ENCODE results near the gene ADAMTS19. TPM values are rescaled to one million over a fixed set of nuclear protein-coding genes. Genes with fewer than 3 reads are reported as not detected.
A peak's percentile ranks its signal among the peaks of the same experiment; 100 is the strongest.

ADAMTS19 gene
- polyA plus RNA-seq, 3 donors: not detected

DNA sequence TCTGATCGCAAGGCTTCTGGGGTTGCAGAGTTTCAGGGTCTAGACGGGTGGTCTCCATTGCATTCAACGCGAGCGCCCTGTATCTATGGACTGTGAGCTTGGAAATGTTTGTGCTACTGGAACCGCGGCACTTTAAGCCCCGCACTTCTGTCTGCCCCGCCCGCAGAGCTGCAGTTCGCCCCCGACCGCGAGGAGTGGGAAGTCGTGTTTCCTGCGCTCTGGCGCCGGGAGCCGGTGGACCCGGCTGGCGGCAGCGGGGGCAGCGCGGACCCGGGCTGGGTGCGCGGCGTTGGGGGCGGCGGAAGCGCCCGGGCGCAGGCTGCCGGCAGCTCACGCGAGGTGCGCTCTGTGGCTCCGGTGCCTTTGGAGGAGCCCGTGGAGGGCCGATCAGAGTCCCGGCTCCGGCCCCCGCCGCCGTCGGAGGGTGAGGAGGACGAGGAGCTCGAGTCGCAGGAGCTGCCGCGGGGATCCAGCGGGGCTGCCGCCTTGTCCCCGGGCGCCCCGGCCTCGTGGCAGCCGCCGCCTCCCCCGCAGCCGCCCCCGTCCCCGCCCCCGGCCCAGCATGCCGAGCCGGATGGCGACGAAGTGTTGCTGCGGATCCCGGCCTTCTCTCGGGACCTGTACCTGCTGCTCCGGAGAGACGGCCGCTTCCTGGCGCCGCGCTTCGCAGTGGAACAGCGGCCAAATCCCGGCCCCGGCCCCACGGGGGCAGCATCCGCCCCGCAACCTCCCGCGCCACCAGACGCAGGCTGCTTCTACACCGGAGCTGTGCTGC, 1.0 kb downstream of the ADAMTS19 start:
- no peaks in the 10 kb centered on the region for H3K79me2 ChIP-seq (ENCODE audit: insufficient read depth, low read length)
- Mint-ChIP-seq H3K27ac (no peak overlapping the region), H3K27me3 (ENCODE audit: low read depth in 3 of 3) (peaks cover 41 to 42% (median 41%) of the 10 kb centered on the region in 3 donors), H3K36me3 (peaks cover 0 to 2% of the 10 kb centered on the region in 2 donors), H3K9me3 (peaks cover 0 to 15% (median 6%) of the 10 kb centered on the region in 7 donors), H3K4me3 (peak overlapping the region in 1 of 2 donors; percentile 87), H3K4me1 (peaks cover 8% of the 10 kb centered on the region)
- H3K4me1 ChIP-seq (ENCODE audit: control insufficient read depth in 1 of 2, insufficient read depth in 2 of 2, low read length in 2 of 2): no peaks in the 10 kb centered on the region
- no peak overlapping the region for H3K27ac ChIP-seq (ENCODE audit: low read depth in 1 of 2, low read length in 2 of 2)
- no peak overlapping the region for H3K9ac ChIP-seq (ENCODE audit: insufficient read depth, low read length, poor library complexity, severe bottlenecking)
- peak overlapping the region; percentile 1 for H3K4me2 ChIP-seq (replicated peaks; ENCODE audit: extremely low read depth, low read length, poor library complexity, severe bottlenecking)
- no peak for DNase-seq
- peaks cover 32 to 55% of the 10 kb centered on the region in 2 donors for H3K27me3 ChIP-seq (ENCODE audit: control insufficient read depth in 2 of 2, insufficient read depth in 2 of 2, low read length in 2 of 2)
- H3K9me3 ChIP-seq (replicated peaks in 1 of 2; ENCODE audit: control insufficient read depth in 1 of 2, insufficient read depth in 1 of 2, low read length in 2 of 2): peaks cover 0 to 16% of the 10 kb centered on the region in 2 donors
- intact Hi-C loops (cut with micrococcal nuclease): no loop called here
- under 1% methylated on average over 88 of the region's 88 CpGs for WGBS (ENCODE audit: insufficient coverage)
- H2AFZ ChIP-seq (ENCODE audit: insufficient read depth, low read depth, low read length, poor library complexity, severe bottlenecking): no peak overlapping the region
- H3K36me3 ChIP-seq (replicated peaks in 1 of 2; ENCODE audit: control insufficient read depth in 1 of 2, insufficient read depth in 2 of 2, low read length in 2 of 2): no peaks in the 10 kb centered on the region
- no peak overlapping the region for H3K4me3 ChIP-seq (replicated peaks in 1 of 3; ENCODE audit: low read depth in 2 of 3, low read length in 3 of 3)
- TF ChIP-seq, protein P1, sequence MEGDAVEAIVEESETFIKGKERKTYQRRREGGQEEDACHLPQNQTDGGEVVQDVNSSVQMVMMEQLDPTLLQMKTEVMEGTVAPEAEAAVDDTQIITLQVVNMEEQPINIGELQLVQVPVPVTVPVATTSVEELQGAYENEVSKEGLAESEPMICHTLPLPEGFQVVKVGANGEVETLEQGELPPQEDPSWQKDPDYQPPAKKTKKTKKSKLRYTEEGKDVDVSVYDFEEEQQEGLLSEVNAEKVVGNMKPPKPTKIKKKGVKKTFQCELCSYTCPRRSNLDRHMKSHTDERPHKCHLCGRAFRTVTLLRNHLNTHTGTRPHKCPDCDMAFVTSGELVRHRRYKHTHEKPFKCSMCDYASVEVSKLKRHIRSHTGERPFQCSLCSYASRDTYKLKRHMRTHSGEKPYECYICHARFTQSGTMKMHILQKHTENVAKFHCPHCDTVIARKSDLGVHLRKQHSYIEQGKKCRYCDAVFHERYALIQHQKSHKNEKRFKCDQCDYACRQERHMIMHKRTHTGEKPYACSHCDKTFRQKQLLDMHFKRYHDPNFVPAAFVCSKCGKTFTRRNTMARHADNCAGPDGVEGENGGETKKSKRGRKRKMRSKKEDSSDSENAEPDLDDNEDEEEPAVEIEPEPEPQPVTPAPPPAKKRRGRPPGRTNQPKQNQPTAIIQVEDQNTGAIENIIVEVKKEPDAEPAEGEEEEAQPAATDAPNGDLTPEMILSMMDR (IDR thresholded peaks at IDR 0.05): no peak
- H4K20me1 ChIP-seq (ENCODE audit: insufficient read depth, low read length): no peaks in the 10 kb centered on the region

DNA sequence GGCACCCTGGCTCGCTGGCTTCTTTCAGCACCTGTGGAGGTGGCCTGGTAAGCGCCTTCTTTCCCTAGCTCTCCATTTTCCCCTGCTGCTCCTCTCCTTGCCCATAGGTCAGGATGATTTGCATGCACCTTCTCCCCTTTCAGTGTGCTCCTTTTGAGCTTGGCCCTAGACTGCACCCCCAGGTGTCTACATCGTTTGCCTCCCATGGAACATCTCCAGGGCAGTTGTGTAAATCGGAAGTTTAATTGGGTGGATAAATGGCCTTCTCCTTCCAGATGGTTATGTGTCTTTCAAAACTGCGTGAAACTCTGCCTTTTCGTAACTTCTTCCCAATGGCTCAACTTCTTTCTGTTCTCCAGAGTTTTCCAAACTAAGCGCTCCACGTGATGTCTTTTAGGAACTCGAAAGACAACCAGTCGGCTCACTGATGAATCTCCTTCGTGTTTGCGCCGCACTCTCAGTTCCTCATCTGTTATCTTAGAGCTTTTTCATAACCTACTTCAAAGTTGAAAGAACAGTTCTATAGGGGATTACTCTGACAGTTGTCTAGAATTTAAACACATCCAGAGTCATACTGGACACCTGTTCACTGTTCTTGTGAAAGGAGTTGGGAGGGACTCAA, 1.7 kb downstream of the ADAMTS19 start:
- H4K20me1 ChIP-seq (ENCODE audit: insufficient read depth, low read length): no peaks in the 10 kb centered on the region
- H2AFZ ChIP-seq (ENCODE audit: insufficient read depth, low read depth, low read length, poor library complexity, severe bottlenecking): no peak overlapping the region
- H3K9me3 ChIP-seq (replicated peaks in 1 of 2; ENCODE audit: control insufficient read depth in 1 of 2, insufficient read depth in 1 of 2, low read length in 2 of 2): peaks cover 0 to 16% of the 10 kb centered on the region in 2 donors
- intact Hi-C loops (cut with micrococcal nuclease): no loop called here
- no peak overlapping the region for H3K4me2 ChIP-seq (replicated peaks; ENCODE audit: extremely low read depth, low read length, poor library complexity, severe bottlenecking)
- H3K79me2 ChIP-seq (ENCODE audit: insufficient read depth, low read length): no peaks in the 10 kb centered on the region
- no peak overlapping the region for H3K9ac ChIP-seq (ENCODE audit: insufficient read depth, low read length, poor library complexity, severe bottlenecking)
- no peak overlapping the region for H3K4me3 ChIP-seq (replicated peaks in 1 of 3; ENCODE audit: low read depth in 2 of 3, low read length in 3 of 3)
- DNase-seq: no peak
- Mint-ChIP-seq H3K4me3 (peak overlapping the region in 1 of 2 donors; percentile 87), H3K4me1 (peaks cover 8% of the 10 kb centered on the region), H3K27ac (no peak overlapping the region), H3K36me3 (peaks cover 0 to 2% of the 10 kb centered on the region in 2 donors), H3K9me3 (peaks cover 0 to 15% (median 6%) of the 10 kb centered on the region in 7 donors), H3K27me3 (ENCODE audit: low read depth in 3 of 3) (peaks cover 39 to 42% (median 40%) of the 10 kb centered on the region in 3 donors)
- 0% methylated on average over 2 of the region's 13 CpGs for WGBS (ENCODE audit: insufficient coverage)
- peaks cover 32 to 55% of the 10 kb centered on the region in 2 donors for H3K27me3 ChIP-seq (ENCODE audit: control insufficient read depth in 2 of 2, insufficient read depth in 2 of 2, low read length in 2 of 2)
- H3K27ac ChIP-seq (ENCODE audit: low read depth in 1 of 2, low read length in 2 of 2): no peak overlapping the region
- H3K4me1 ChIP-seq (ENCODE audit: control insufficient read depth in 1 of 2, insufficient read depth in 2 of 2, low read length in 2 of 2): no peaks in the 10 kb centered on the region
- TF ChIP-seq, protein P1 (IDR thresholded peaks at IDR 0.05): no peak
- H3K36me3 ChIP-seq (replicated peaks in 1 of 2; ENCODE audit: control insufficient read depth in 1 of 2, insufficient read depth in 2 of 2, low read length in 2 of 2): no peaks in the 10 kb centered on the region

Measured in CD14-positive monocyte (primary cell).